A673 (cell line): ENCODE measurements around the gene GSTP1. TPM values are rescaled to one million over a fixed set of nuclear protein-coding genes. Genes with fewer than 3 reads are reported as not detected.

ENCODE experiments used
- BruUV-seq: library from RNA; stranded (reverse); fragments of 400-500 nt; replicated peaks from 2 replicates; lab custom pipeline; 2021; lab: Mats Ljungman, UMichigan
- CTCF ChIA-PET: fragments of 300-600 bp; sonication (Branson Sonifier 250); formaldehyde crosslinking; loops from one replicate; lab custom pipeline; 2022; ENCODE audit warnings: antibody characterized with exemption; lab: Charles Lee
- POLR2A ChIA-PET: fragments of 300-600 bp; sonication (Branson Sonifier 250); formaldehyde crosslinking; loops from one replicate; lab custom pipeline; 2022; ENCODE audit warnings: antibody characterized with exemption; ENCODE audit not compliant: low non-redundant PET; lab: Charles Lee
- DNase-seq: peaks from one replicate; pipeline ENCODE4 v3.0.0-alpha.2; 2015; ENCODE audit warnings: low spot score
- H3K27ac ChIP-seq: fragments of 200-600 bp; sonication (generic); 2 replicates; pipeline ENCODE4 v1.5.1; 2016; ENCODE audit warnings: mixed run types, low read depth, mild to moderate bottlenecking, mixed read lengths, antibody characterized with exemption, low read length; ENCODE audit not compliant: poor library complexity, severe bottlenecking
- H3K27me3 ChIP-seq: fragments of 200-600 bp; sonication (generic); replicated peaks from 2 replicates; pipeline ENCODE4 v1.6.1; 2017; ENCODE audit warnings: mixed run types, low read depth, mild to moderate bottlenecking, mixed read lengths, antibody characterized with exemption, low read length; ENCODE audit not compliant: insufficient read depth, poor library complexity
- H3K36me3 ChIP-seq: fragments of 200-600 bp; sonication (generic); 2 replicates; pipeline ENCODE4 v1.6.1; 2016; ENCODE audit warnings: mixed run types, mild to moderate bottlenecking, mixed read lengths, antibody characterized with exemption, low read length; ENCODE audit not compliant: insufficient read depth, poor library complexity, severe bottlenecking
- H3K4me1 ChIP-seq: fragments of 200-600 bp; sonication (generic); 2 replicates; pipeline ENCODE4 v1.6.1; 2017; ENCODE audit warnings: mixed run types, mild to moderate bottlenecking, mixed read lengths, antibody characterized with exemption, low read length; ENCODE audit not compliant: insufficient read depth, poor library complexity, severe bottlenecking
- H3K4me3 ChIP-seq: fragments of 200-600 bp; sonication (generic); 2 replicates; pipeline ENCODE4 v1.5.1; 2016; ENCODE audit warnings: low read depth, mixed run types, mild to moderate bottlenecking, mixed read lengths, low read length; ENCODE audit not compliant: poor library complexity, severe bottlenecking
- H3K9me3 ChIP-seq: fragments of 200-600 bp; sonication (generic); 2 replicates; pipeline ENCODE4 v1.6.1; 2016; ENCODE audit warnings: mixed run types, low read depth, mild to moderate bottlenecking, mixed read lengths, antibody characterized with exemption, low read length; ENCODE audit not compliant: poor library complexity, severe bottlenecking
- CTCF ChIP-seq: fragments of 300-800, 200-600 bp; sonication (generic); conservative IDR thresholded peaks from 2 replicates; pipeline ENCODE4 v1.5.1; 2017; ENCODE audit warnings: low read depth, mild to moderate bottlenecking, antibody characterized with exemption, low read length, moderate library complexity, mixed read lengths
- EZH2 ChIP-seq: fragments of 200-600 bp; sonication (generic); IDR thresholded peaks from 2 replicates; pipeline ENCODE4 v1.6.1; 2017; ENCODE audit warnings: borderline replicate concordance, low read depth, mild to moderate bottlenecking, mixed read lengths, antibody characterized with exemption, low read length; ENCODE audit not compliant: poor library complexity, severe bottlenecking
- intact Hi-C: fragments of 100-400 bp; cut with micrococcal nuclease; formaldehyde crosslinking; loops from one replicate; pipeline ENCODE4 v1.10.0; 2022; ENCODE audit not compliant: unreplicated experiment
- total RNA-seq: library from RNA; stranded (reverse); gene quantifications from 2 replicates; pipeline ENCODE4 v1.2.3, GENCODE V29; 2021

GSTP1 gene
- total RNA-seq, 1 experiment from 2014 or later = 1,211 TPM

DNA sequence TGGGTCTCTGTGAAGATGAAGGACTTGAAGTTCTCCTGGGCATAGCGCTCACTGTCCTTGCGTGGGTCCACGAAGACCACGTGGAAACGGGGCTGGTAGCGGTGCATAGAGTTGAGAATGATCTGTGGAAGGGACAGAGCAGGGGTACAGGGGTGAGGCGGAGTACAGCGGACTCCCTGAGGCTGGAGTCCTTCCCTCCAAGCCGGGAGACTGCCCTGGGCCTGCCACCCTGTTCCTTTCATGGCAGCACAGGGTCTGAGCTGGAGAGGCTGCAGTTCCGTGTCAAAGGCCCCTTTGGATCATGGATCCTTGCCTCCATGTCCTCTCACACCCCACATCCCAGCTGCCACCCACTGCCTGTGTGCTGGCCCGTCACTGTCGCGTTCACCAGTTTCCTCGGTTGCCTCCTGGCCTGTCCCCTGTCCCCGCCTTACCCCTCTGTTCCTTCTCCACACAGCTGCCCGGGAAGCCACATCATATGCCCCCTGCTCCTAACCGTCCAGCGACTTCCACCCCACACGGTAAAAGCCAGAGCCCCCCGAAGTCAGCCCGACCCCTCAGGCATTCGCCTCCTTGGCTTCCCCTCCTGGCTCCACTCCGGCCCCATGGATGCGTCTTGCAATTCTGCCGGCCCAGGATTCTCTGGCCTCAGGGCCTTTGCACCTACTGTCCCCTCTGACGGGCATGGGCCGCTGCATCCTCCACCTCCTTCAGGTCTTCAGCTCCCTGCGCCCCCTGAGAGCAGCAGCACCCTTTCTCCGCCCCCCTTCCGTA is 49.6 kb downstream of the GSTP1 start:
- Histone ChIP-seq H3K9me3 (no peaks in the 10 kb centered on the region), H3K27me3 (no peaks in the 10 kb centered on the region), H3K36me3 (no peaks in the 10 kb centered on the region), H3K27ac (no peak overlapping the region), H3K4me1 (peaks cover 11% of the 10 kb centered on the region), H3K4me3 (no peak overlapping the region)
- ChIA-PET CTCF (no interaction called here), POLR2A (no interaction called here)
- no TSS peak for BruUV-seq
- no peak for TF ChIP-seq CTCF
- no peak for TF ChIP-seq EZH2
- intact Hi-C loops = loop anchor here (5.0 kb wide), 1 partner anchor 169 kb away; no protein-coding TSS in a partner anchor
- no peak for DNase-seq

GRCh38 chr11:67633758-67634365 is 50.2 kb downstream of the GSTP1 start:
- BruUV-seq = no TSS peak

More at GRCh38 chr11:67633758-67634365, 50.2 kb downstream of the GSTP1 start:
- intact Hi-C loops = loop anchor here (5.0 kb wide), 1 partner anchor 168 kb away; no protein-coding TSS in a partner anchor
- no peak for DNase-seq
- Histone ChIP-seq H3K27me3 (no peaks in the 10 kb centered on the region), H3K9me3 (no peaks in the 10 kb centered on the region), H3K4me3 (no peak overlapping the region), H3K27ac (no peak overlapping the region), H3K36me3 (no peaks in the 10 kb centered on the region), H3K4me1 (peaks cover 11% of the 10 kb centered on the region)
- POLR2A ChIA-PET = no interaction called here
- CTCF ChIA-PET = no interaction called here
- TF ChIP-seq CTCF = no peak
- no peak for TF ChIP-seq EZH2
